Heart left ventricle (tissue), 13 donors: ENCODE results near the gene MT1A.

Experiments
- POLR2A ChIP-seq, 2 donors: fragments of 450-650 bp; IDR thresholded peaks; one replicate each; pipeline ENCODE4 v1.6.1; 2017; ENCODE audit warnings: antibody characterized with exemption in 2 of 2, mild to moderate bottlenecking in 2 of 2, moderate library complexity in 2 of 2
- TF ChIP-seq, protein P1 (sequence below), 12 donors: fragments of 200-600 bp; sonication (generic) in 4 of 12; IDR thresholded peaks; one replicate each; pipeline versions ENCODE4 v1.5.0 to v1.8.0; 2018 to 2022; ENCODE audit warnings: antibody characterized with exemption in 12 of 12, mild to moderate bottlenecking in 5 of 12
- donor health status: ischemic (EF 13 %, LVEDD 7.1; RV severe dilation, severe dysfunction).
- donor health status: DM: no; HTN: yes; CAD: no.
- donor health status: DM: no; HTN: no; CAD: no.
- donor health status: ischemic (EF 25% LVEDD 6.9; RV normal size, moderate dysfunction).
- donor health status: ischemic (EF 25% LVEDD 5.7; RV mildly dilated, moderate dysfunction).
- donor health status: ischemic (EF 35%, LVEDD 5.7; RV mildly dilated, moderate dysfunction).
- donor health status: nonischemic (EF 11% LVEDD 7.7; RV severe dilation, severe dysfunction).
- donor health status: DM: yes; HTN: yes; CAD: no.
- donor health status: PGD.
- donor health status: ischemic (EF 29% LVEDD 5.4; RV normal size, mild dysfunction).
- donor health status: nonischemic (EF 23%, LVEDD 6.1; RV moderate dilation, normal function).

DNA sequence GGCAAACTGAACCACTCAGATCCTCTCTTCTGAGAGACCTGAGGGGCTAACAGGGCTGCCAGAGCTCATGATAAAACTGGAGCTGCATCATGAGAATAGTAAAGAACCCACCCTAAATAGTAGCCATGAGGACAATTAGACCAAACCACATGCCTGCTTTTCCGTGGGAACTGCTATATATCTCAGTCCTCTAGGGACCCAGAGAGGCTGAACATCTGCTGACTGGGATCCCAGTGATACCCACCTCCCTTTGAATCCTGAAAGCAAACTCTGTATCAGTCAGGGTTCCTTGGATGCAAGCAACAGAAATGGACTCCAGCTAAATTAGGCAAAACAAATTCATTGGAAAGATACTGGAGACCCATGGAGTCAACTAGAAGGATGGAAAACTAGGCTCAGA lies 50.3 kb downstream of the MT1A start:
- TF ChIP-seq, protein P1, sequence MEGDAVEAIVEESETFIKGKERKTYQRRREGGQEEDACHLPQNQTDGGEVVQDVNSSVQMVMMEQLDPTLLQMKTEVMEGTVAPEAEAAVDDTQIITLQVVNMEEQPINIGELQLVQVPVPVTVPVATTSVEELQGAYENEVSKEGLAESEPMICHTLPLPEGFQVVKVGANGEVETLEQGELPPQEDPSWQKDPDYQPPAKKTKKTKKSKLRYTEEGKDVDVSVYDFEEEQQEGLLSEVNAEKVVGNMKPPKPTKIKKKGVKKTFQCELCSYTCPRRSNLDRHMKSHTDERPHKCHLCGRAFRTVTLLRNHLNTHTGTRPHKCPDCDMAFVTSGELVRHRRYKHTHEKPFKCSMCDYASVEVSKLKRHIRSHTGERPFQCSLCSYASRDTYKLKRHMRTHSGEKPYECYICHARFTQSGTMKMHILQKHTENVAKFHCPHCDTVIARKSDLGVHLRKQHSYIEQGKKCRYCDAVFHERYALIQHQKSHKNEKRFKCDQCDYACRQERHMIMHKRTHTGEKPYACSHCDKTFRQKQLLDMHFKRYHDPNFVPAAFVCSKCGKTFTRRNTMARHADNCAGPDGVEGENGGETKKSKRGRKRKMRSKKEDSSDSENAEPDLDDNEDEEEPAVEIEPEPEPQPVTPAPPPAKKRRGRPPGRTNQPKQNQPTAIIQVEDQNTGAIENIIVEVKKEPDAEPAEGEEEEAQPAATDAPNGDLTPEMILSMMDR (IDR thresholded peaks at IDR 0.05): no peak
- TF ChIP-seq POLR2A (IDR thresholded peaks at IDR 0.05): no peak
